GM18517 (cell line): ENCODE data around the gene IRF2BPL.

ENCODE experiments used
- ATAC-seq: cut with Tn5 transposase; IDR thresholded peaks from one replicate; pipeline ENCODE4 v1.9.1; 2021; ENCODE audit warnings: mild to moderate bottlenecking, moderate library complexity; ENCODE audit not compliant: unreplicated experiment

Gene IRF2BPL

GRCh38 chr14:77055306-77055705, 26.8 kb upstream of the IRF2BPL start:
- ATAC-seq = no peak

DNA sequence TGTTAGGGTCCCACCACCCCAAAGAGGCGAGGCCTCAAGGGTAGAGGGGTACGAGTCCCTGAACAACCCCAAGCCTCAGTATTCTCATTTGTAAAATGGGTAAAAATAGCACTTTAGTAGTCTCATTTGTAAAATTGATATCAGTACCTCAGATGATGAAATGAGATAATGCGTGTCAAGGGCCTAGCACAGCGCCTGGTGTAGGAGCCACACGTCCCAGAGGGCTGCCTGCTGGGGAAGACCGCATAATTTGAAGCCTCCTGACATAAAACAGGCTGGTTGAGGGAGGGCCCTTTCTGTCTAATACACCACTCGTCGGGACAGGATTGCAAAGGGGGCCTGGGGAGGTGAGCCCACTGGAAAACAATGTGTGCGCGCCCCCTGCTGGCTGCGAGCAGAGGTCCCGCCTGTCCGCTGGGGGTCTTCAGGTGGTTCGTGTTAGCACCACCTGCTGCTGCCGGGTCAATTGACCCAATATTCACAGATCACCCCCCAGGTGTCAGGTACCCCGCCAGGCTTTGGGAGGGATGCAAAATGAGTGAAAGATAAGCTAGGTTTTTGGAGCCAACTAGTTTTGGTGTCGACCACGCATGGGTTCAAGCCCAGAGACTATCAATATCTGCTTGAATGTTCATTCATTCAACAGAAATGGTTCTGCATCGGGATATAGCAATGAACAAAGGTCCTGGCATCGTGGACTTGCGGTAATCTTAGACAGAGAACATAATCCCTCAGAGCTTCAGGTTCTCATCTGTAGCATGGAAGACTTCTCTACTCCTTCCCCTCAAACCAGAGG, 24.7 kb upstream of the IRF2BPL start:
- no peak for ATAC-seq

- ATAC-seq = no peak
These were observed 24.0 kb upstream of the IRF2BPL start for GRCh38 chr14:77052281-77053044.

- no peak for ATAC-seq
These were observed 22.6 kb upstream of the IRF2BPL start for GRCh38 chr14:77051116-77051515.

DNA sequence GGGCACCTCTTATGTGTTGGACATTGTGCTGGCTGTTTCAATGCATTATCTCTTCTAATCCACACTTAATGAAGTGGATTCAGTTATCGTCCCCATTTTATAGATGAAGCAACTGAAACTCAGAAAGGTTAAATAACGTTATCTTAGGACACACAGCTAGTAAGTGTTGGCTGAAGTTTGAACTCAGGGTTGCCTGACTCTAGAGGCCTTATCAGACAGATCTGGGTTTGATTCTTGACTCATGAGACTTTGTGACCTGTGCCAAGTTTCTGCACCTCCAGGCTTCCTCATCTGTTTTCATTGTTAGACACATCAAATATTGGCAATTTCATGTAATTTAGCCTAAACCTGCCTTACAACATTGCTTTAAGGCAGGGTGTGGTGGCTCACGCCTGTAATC, 18.2 kb upstream of the IRF2BPL start:
- ATAC-seq = no peak

DNA sequence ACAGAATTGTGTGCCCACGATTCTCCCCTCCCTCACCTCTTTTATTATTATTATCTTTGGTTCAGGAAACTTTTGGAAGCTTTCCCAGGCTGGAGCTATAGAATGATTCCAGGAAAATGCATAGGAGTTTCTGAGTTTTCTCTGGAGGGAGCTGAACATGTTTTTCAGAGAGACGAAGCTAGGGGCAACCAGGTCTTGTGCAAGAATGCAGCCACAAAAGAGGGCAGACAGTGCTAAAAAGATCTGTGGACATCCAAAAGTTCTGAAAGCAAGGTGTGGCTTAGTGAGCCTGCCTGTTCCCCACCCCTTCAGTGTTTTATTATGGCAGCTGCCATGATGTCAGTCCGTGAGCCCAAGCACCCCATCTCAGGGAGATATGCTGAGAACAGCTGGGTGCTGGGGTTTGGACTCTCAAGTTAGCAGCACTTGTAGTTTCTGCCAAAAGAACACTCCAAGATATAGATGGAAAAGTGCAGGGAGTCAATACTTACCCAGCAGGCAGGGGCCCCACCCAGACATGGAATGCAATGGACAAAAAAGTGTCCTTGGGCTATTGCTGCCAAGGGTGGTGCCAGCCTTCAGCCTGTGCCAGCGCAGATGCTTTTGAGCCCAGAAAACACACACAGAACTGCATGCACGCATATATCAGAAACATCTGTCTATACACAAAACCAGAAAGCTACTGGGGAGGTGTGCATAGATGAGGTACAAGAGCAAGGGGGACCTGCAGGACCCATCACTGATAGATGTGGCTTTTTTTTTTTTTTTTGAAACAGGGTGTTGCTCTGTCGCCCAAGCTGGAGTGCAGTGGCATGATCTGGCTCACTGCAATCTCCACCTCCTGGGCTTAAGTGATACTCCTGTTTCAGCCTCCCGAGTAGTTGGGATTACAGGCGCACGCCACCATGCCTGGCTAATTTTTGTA, 17.0 kb upstream of the IRF2BPL start:
- ATAC-seq = no peak

DNA sequence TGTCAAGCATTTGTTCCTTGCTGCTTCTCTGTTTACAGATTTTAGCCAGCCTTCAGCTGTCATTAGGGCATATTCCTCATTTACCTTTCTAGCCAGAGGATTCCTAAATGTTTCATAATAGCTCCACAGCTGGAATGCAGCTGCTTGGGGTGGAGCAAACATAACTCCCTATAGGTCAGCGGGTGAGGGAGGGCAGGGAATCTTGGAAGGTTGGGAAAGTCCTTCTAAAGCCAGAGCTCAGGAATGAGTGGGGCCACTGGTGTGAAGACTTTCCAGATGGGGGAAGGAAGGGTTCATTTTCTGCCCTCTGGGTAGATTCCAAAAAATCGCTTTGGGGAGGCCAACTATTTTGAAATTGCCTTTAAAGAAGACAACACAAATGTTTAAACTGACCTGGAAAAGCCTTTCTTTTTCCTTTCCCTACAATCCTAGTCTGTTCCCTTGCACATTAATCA, 16.3 kb upstream of the IRF2BPL start:
- no peak for ATAC-seq

DNA sequence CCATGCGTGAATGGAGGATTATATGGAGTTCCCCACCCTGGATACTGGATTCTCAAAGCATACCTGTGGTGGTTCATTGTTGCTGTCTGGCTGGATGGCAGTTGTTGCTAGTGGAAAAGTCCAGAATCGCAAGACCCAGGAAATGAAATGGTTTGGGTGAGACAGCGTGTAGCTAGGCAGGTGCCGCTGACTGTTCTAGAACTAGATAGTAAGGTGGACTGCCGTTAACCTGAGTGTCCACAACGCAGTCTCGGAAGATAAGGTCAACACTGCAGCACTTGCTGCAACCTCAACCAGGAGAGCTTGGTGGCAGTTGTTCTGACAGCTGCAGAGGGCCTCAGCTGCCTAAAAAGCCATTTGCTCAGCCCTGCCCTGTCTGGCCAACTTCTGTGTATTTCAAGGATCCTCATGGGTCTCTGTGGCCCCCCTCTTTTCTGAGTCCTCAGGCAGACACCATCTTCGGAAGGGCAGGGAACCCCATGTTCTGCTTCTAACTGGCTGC, 15.5 kb upstream of the IRF2BPL start:
- ATAC-seq = no peak

- no peak for ATAC-seq
These were observed 14.9 kb upstream of the IRF2BPL start for GRCh38 chr14:77043177-77043983.

- ATAC-seq = no peak
These were observed 13.5 kb upstream of the IRF2BPL start for GRCh38 chr14:77041881-77042545.

GRCh38 chr14:77040741-77041653, 12.5 kb upstream of the IRF2BPL start:
- ATAC-seq = no peak

DNA sequence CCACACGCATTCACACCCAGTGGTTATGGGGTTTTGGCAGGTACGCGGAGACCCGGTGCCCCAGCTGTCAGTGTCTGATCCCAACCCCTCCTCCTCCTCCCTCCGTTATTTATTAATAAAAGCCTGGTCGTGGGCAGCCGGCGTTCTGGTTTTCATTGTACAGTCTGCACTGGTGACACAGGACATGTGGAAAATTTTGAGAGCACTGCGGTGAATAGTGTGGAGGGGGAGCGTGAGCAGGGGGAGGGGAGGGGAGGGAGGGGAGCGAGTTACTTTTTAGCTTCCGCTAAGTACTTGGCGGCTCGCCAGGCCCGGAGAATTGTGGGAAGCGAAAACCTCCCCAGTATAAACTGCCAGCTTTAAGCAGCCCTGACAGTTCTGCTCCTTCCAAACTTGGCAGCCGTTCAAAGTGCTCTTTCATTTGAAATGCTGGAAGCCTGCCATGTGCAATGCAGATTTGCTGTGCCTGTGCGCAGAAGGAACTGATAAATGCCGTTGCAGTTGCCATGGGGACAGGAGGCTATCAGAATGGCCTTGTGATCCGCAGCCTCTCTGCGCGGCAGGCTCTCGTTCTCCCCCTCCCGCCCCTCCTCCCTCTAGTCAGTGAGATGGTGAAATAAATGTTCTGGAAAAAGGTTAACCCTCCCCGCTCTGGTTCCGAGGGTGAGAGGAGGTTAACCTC, 11.7 kb upstream of the IRF2BPL start:
- peak; percentile 53 for ATAC-seq

- peak; percentile 0 for ATAC-seq
These were observed 11.0 kb upstream of the IRF2BPL start for GRCh38 chr14:77039285-77040058.

DNA sequence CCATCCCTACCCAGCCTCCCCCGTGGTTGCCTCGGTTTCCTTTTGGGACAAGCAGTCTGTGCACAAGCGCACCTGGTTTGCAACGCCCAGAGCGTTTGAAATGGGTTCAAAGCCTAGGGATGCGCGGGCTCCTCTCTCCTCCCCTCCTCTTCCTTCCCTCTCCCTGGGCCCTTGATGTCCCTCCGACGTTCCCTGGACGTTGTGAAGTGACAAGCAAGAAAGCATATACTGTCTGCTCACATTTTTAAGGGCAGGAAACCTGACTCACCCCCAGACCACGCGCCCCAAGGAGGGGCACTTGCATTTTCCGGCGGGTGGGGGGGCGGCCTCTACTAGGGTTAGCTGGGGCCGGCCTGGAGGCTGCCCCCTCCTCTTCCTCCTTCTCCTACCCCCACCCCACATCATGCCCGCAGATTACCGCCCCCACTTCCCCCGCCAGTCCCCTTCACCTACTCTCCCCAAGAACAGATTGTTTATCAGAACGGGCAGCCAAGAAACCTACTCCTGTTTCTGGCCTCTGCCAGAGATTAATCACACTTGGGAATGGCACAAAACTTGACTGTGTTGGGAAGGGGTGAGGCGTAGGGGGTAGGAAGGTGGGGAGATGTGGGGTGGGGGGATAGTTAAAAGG, 9.5 kb upstream of the IRF2BPL start:
- ATAC-seq = no peak

DNA sequence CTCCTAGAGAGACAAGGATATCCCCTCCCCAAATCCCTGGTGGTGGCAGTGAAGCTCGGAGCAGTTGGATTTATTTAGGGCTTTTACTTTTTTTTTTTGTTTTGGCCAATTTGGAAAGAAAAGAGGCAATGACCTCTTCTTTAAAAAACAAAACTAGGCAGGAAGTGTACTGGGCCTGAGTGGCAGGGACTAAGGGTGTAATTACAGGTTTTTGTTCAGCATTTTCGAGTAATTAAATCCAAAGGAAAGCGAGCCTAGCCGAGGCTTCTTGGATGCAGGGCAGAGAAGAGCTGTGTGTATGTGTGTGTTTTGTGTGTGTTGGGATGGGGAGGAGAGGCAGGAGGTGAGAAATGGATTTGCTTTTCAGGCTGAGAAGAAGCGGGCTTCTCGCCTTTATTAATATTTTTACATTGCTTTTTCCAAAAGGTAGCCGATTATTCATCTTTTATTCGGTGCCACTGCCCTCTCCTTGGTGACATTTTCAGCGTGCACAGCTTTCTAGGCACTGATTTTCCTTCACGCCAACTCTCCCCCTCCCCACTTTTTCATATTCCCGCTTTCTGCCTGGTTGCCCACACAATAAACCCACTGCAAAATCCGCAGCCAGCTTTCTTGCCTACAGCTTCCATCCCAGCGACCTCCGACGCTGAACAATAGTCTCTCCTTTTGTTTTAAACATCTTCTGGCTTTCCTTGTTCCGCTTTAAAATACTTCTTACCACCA, 8.9 kb upstream of the IRF2BPL start:
- ATAC-seq = no peak
